Activated T-helper 1 cell treated with anti-CD3 and anti-CD28 coated beads, Interleukin-2, amount 50 U/mL, for 16 hours (primary cell): ENCODE results near the gene ASGR1.
"Not testable (repeated sequence)": the region's sequence is repeated elsewhere in the genome, so short reads cannot be mapped to it uniquely, and the experiment has no call there.

ENCODE experiments used
- DNase-seq, 2 donors: peaks; one replicate each; pipeline ENCODE4 v3.0.0-alpha.2; 2020; ENCODE audit warnings: low read depth in 1 of 2, low spot score in 1 of 2

Gene ASGR1

DNA sequence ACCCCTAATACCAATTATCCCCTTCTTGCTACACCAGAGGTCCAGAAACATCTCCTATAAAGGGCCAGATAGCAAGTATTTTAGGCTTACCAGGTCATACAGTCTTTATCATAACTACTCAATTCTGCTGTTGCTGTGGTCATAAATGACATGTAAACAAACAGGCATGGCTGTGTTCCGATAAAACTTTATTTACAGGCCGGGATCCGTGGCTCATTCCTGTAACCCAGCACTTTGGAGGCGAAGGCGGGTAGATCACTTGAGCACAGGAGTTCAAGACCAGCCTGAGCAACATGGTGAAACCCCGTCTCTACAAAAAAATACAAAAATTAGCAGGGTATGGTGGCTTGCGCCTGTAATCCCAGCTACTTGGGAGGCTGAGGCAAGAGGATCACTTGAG is 12.3 kb downstream of the ASGR1 start:
- no peak for DNase-seq

DNA sequence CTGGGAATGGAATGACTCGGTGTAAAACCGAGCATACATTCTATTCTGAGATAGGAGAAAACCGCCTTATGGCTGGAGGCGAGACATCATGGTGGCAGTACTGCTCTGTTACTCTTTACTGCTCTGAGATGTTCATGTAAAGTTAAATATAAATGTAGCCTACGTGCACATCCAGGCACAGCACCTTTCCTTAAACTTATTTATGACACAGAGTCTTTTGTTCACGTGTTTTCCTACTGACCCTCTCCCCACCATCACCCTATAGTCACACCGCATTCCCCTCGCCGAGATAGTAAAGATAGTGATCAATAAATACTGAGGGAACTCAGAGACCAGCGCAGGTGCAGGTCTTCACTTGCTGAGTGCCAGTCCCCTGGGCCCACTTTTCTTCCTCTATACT is 19.6 kb downstream of the ASGR1 start:
- DNase-seq: not testable (repeated sequence)

DNA sequence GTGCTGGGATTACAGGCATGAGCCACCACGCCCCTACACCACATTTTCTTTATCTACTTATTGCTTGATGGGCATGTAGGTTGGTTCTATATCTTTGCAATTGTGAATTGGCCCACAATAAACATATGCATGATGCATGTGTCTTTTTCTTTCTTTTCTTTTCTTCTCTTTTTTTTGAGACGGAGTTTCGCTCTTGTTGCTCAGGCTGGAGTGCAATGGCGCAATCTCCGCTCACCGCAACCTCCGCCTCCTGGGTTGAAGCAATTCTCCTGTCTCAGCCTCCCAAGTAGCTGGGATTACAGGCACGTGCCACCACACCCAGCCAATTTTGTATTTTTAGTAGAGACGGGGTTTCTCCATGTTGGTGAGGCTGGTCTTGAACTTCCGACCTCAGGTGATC is 20.7 kb downstream of the ASGR1 start:
- not testable (repeated sequence) for DNase-seq

DNA sequence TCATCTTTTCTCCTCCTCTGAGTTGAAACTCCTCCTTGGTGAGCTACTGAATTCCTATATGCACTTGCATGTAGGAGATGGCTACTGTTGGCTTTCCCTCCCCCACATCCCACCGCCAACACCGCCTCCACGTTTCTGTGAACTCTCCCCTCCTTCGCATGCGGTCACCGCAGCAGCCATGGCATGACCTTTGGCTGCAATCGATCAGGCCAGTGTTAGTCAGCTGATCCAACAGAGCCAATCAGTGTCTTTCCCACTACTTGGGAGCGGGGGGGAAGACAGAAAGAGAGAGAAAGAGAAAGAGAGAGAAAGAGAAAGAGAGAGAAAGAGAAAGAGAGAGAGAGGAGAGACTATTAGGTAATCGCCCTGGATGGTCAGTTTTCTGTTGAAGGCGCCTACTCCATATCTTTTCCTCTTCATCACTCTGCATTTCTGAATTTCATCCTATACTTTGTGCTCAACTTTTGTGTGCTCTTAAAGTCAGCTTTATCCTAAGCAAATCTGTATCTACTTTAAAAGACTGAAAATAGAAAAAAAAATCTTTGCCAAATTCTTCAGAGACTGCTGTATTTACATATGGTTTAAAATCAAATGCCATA is 22.7 kb downstream of the ASGR1 start:
- no peak for DNase-seq

DNA sequence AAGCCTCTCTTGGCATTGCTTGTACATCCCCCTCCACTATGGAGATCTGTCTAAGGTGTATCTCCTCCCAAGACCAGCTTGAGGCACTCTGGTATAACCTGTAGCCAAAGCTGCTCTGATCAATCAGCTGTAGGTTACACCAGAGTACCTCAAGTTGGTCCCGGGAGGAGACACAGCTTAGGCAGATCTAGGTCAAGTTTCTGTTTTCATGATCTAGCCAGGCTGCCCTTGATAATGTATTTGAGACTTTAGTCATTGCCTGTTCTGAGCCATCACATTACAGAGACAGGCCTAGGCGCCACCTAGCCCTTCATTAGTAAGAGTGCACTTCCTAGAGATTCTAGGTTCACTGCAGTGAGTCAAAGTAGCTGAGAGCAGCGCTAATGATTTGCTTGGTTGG is 31.4 kb downstream of the ASGR1 start:
- DNase-seq: no peak

DNA sequence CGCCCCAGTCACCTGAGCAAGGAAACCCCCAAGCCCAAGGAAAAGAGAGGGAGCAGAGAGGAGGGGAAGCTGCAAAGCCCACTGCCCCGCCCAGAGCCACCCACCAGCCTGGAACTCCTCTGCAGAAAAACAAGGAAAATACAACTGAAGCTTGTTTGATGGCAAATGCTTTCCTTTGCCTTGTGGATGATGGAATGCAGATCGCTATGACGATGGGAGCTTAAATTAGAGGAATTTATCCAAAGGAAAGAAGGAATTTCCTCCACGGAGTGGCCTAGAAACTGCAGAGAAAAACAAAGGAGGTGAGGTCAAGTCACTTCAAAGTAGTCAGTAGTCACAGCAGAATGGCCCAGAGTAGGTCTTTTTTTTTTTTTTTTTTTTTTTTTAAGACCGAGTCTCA is 33.1 kb downstream of the ASGR1 start:
- DNase-seq: no peak

DNA sequence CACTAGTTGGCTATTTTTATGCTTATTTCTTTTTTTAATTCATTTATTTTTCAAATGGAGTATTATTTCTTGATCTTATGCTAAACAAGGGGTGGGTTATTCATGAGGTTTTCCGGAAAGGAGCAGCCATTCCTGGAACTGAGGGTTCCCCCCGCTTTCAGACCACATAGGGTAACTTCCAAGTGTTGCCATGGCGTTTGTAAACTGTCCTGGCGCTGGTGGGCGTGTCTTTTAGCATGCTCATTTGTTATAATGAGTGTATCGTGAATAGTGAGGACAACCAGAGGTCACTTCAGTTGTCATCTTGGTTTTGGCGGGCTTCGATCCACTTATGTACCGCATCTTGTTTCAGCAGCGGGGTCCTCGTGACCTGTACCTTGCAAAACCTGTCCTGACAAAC is 35.0 kb downstream of the ASGR1 start:
- DNase-seq: no peak

DNA sequence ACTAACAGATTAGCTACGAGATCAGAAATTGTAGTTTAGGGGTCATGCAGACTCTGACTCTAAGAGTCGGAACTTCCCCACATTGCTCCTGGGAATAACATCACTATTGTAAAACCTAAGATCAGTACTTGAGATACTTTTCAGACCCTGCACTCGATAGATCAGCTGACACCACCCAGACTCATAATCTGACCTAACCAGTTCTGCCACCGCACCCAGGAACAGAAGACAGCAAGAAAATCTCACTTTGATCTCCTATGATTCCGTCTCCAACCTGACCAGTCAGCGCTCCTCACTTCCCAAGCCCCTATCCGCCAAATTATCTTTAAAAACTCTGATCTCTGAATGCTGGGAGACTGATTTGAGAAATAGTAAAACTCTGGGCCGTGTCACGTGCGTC is 37.3 kb downstream of the ASGR1 start:
- no peak for DNase-seq

DNA sequence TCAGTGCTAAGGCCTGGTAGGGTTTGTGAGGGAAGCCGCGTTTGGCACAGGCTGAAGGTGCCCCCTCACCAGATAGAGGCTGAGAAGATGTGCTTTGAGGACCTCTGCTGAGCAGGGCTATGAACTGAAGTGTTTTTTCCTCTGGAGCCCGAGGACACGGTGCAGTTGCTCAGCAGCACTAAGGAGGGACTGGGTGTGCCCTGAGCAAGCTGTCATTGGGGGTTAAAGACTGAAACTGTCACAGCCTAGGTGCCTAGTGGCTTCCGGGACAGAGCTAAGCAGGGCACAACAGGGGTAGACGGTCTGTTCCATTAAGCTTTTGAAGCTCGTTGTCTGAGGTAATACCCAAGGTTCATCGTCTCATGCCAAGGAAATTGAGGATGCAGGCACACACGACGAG is 39.8 kb downstream of the ASGR1 start:
- no peak for DNase-seq

DNA sequence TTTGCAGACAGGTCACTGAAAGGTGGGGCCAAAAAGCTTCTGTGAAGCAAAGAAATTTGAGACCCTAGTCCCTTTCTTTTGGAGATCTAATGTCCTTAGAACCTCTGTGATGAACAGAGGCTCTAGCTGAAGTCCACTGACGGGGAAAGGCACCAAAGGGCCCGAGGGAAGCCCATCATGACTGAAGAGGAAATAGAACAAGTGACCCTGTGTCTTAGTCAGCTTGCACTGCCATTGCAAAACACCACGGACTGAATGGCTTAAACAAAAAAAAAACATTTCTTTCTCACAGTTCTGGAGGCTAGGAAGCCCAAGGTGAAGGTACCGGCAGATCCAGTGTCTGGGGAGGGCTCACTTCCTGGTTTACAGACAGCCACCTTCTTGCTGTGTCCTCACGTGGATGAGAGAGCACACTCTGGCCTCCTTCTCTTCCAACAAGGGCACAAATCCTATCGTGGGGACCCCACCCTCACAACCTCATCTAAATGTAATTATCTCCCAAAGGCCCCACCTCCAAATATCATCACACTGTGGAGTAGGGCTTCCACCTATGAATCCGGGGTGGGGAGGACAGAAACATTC is 40.3 kb downstream of the ASGR1 start:
- DNase-seq: no peak

DNA sequence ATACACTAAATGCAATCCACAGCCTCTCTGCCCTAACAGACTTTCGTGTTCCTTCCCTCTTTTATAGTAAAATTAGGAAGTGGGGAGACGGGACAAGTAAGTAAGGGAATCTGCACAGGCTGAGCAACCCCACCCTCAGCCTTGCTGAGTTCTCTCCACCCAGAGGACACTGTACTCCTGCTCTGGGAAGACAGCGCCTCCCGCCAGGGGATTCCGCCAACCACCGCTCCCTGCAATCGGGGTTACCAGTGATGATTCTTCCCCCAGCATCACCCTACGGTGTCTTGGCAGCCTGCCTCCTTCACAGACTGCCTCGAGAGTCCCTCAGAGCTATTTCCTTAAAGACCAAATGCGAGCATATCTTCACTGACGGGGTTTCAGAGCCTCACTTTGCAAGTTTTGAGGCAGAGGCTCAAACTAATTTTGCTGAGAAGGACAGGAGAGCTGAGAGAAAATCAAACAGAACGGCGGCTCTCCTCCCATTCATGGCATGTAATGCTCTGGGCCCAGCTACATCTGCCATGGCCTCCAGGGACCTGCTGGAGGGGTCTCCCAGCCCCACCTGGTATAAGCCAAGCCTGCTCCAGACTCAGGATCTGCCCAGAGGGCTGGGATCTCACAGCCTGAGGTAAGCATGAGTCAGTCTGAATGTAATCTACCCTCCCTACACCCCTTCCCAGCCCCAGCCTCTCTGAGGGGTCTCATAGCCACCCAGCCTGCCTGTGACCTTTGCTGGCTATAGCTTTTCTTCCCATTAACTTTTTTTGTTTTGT is 41.8 kb downstream of the ASGR1 start:
- no peak for DNase-seq

DNA sequence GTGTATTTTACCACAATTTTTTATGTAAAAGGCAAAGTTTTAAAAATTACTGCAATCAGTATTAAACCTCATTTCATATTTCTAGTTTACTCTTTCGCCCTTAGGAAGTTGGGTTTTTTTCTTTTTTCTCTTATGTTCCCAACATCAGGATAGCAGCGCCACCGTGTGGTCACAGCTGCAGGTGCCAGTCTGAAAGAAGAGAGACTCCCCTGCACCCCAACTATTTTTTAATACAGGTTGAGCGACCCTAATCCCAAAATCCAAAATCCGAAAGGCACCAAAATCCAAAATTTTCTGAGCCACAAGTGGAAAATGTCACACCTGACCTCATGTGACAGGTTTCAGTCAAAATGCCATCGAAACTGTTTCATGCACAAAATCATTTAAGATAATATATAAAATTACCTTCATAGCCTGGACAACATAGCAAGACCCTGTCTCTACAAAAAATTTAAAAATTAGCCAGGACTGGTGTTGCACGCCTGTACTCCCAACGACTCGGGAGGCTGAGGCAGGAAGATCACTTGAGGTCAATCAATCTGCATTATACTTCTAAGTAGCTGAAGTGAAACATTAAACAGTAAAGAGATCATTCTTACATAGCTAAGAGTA is 42.8 kb downstream of the ASGR1 start:
- DNase-seq: peak; percentile 62 to 75

DNA sequence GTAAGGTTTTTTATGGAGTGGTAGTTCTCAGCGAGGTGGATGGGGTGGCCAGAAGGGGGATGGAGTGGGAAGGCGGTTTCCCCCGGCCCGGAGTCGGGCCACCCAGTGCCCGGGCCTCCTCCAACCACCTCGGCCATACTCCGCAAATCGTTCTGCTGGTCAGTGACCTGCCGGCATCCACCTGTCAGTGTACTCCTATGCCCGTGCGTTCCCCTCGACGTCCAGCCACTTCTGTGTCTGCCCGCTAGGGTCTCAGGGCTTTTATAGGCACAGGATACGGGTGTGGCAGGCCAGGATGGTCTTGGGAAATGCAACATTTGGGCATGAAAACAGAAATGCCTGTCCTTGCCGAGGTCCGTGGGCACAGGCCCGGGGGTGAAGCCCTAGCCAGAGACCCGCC is 45.3 kb downstream of the ASGR1 start:
- no peak for DNase-seq

DNA sequence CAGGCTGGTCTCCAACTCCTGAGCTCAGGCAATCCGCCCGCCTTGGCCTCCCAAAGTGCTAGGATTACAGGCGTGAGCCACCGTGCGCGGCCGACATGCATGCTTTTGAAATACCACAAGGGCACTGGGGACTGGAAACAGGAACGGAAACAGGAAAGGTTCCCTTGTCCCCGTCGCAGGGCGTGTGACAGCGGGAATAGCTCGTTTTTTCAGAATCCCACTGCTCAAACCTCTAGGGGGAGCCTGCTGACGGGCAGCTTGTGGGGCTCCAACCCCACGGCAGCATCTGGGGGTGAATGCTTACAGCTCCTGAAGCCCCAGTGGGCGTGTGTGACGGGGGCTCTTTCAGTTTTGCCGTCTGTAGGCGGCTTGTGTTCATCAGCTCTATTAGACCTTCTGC is 45.7 kb downstream of the ASGR1 start:
- DNase-seq: peak in 1 of 2 donors; percentile 26

DNA sequence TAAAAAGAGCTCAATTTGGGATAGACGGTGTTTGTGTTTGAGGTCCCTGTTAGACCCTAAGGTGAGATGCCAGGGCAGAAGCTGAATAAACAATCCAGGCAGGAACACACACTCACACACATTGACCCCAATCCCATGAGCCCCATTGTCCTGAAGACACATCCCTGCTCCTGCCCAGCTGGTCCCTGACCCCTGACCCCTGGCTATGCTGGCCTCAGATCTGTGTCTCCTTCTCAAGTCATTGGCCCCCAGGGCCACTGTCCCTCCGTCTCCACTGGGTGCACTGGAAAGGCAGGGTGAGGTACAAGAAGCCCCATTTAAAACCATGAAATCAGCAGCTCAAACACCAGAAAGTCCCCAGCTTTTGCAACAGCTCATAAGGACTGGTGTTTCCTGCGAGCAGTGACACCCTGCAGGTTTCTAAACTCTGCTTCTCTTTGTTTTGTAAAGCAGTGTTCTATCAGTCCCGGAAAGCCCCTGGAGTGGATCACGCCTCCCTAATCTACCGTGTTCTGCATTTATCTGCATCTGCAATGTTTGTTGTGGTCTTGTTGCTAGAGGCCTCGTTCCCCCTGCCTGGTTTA is 46.6 kb downstream of the ASGR1 start:
- peak in 1 of 2 donors; percentile 47 for DNase-seq

DNA sequence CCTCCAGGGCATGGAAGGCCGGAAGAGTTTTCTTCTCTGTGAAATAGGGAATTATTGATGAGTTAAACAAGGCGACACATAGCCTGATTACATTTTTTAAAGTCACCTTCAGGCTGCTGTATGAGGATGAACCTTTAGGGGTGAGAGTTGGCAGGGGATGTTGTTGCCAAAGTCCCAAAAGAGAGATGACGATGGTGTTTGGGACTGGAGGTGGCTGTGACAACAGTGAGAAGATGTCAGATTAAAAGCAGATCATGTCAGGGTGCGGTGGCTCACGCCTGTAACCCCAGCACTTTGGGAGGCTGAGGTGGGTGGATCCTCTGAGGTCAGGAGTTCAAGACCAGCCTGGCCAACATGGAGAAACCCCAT is 47.8 kb downstream of the ASGR1 start:
- no peak for DNase-seq

DNA sequence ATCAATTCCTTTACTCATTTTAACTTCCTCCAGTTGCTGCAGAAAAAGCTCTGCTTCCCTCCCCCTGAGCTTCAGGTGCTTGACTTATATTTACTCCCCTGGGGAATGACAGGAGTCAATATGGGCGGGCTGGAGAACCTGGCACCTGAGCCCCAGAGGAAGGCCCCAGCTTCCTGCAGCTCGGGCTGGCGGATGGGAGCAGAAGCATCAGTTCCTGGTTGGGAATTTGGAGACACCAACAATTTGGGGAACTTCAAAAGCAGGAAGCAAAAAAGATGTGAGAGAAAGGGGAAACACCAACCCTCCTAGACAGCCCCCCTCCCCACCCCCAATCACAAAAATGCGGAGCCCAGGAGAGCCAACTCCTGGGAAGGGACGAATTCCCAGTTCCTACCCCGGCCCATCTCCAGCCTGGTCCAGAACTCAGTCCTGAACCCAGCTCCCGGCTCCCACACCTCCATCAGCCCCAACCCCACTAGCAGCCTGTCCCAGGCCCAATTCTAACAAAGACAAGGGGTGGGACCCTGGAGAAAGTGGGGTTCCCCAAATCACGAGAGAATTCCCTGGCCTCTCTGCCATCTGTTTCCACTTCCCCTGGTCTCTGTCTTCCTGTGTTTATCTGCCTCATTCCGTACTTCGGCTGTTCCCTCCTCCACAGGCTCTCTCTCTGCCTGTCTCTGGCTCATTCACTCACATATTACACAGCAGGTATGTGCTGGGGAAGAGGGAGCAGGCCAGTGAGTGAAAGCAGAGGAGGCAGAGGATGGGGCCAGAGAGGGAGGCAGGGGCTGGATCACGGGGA is 48.3 kb downstream of the ASGR1 start:
- DNase-seq: no peak

DNA sequence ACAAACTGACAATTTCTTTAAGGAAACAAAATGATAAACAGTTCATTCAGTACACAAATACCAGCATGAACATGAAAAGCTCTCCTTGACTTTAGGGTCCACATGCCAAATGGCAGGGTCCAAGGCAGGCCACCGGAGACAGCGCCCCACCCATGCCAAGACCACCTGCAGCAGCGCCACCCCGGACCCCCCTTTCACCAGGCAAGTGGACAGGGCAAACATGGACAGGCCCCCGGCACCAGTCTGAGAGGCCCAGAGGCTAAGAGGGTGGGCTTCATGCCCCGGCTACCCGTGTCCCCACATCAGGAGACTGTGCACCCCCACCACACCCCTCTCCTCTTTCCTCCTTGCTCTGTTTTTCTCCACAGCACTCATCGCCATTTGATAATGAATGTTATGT is 49.9 kb downstream of the ASGR1 start:
- no peak for DNase-seq

DNA sequence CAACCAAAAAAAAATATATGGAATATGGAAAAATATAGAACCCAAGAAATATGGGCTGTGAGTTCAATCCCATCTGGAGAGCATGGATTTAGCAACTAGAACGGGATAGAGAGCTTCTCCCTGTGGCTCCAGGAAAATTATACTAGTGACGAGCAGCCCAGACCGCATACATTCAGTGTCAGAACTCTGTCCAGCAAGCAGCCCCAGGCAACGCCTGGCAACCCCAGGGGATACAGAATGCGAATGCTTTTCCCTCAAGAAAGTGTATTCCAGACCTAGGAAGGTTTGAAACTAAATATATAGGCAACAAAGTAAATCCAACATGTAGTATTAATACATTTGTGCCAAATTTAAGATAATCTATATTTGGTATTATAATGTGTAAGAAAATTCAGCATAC is 51.0 kb downstream of the ASGR1 start:
- DNase-seq: no peak

DNA sequence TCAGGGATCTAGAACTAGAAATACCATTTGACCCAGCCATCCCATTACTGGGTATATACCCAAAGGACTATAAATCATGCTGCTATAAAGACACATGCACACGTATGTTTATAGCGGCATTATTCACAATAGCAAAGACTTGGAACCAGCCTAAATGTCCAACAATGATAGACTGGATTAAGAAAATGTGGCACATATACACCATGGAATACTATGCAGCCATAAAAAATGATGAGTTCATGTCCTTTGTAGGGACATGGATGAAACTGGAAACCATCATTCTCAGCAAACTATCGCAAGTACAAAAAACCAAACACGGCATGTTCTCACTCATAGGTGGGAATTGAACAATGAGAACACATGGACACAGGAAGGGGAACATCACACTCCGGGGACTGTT is 51.7 kb downstream of the ASGR1 start:
- not testable (repeated sequence) for DNase-seq

DNA sequence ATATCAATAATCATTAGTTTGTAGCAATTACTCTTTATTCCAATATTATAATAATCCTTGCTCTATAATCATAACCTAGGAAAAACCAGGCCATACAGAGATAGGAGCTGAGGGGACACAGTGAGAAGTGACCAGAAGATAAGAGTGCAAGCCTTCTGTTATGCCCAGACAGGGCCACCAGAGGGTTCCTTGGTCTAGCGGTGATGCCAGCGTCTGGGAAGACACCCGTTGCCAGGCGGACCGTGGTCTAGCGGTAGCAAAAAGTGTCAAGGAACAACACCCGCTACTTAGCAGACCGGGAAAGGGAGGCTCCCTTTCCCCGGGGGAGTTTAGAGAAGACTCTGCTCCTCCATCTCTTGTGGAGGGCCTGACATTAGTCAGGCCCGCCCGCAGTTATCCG is 52.8 kb downstream of the ASGR1 start:
- DNase-seq: not testable (repeated sequence)
